Transverse colon (tissue), 4 donors: Measurements from ENCODE around the gene RING1. TPM values are rescaled to one million over a fixed set of nuclear protein-coding genes. Genes with fewer than 3 reads are reported as not detected.

Experiments used
- DNase-seq: peaks from one replicate; pipeline ENCODE4 v3.0.0-alpha.2; 2019
- H3K27ac ChIP-seq, 4 donors: fragments of 200-600 bp; sonication (generic); 2 replicates each; pipeline ENCODE4 v1.5.1; 2016 to 2018; ENCODE audit warnings: inconsistent platforms in 4 of 4
- H3K27me3 ChIP-seq: fragments of 200-600 bp; sonication (generic); 2 replicates; pipeline ENCODE4 v1.5.1; 2017; ENCODE audit warnings: inconsistent platforms
- H3K36me3 ChIP-seq, 4 donors: fragments of 200-600 bp; sonication (generic); 2 replicates each; pipeline ENCODE4 v1.5.1; 2017 to 2019; ENCODE audit warnings: inconsistent platforms in 4 of 4
- H3K4me1 ChIP-seq, 4 donors: fragments of 200-600 bp; sonication (generic); 2 replicates each; pipeline ENCODE4 v1.5.1; 2017 to 2020; ENCODE audit warnings: inconsistent platforms in 4 of 4
- H3K4me3 ChIP-seq, 4 donors: fragments of 200-600 bp; sonication (generic); 1 replicate in 1 of 4; 2 replicates in 3 of 4; pipeline versions ENCODE4 v1.5.1 to v1.6.1; 2017 to 2019; ENCODE audit warnings: inconsistent platforms in 4 of 4
- H3K9me3 ChIP-seq, 2 donors: fragments of 200-600 bp; sonication (generic); 2 replicates each; pipeline ENCODE4 v1.5.1; 2017 to 2019; ENCODE audit warnings: inconsistent platforms in 2 of 2
- CTCF ChIP-seq, 5 experiments: fragments of 200-600 bp in 3 of 5; fragments of 450-650 bp in 2 of 5; sonication (generic) in 3 of 5; IDR thresholded peaks; 1 replicate in 2 of 5; 2 replicates in 3 of 5; pipeline ENCODE4 v1.5.1; 2016 to 2017; ENCODE audit warnings: antibody characterized with exemption in 5 of 5, inconsistent platforms in 3 of 5, mild to moderate bottlenecking in 2 of 5, moderate library complexity in 1 of 5
- EP300 ChIP-seq: sonication (generic); formaldehyde crosslinking; IDR thresholded peaks from one replicate; pipeline ENCODE4 v1.6.1; 2017; ENCODE audit warnings: antibody characterized with exemption, low read depth
- POLR2A ChIP-seq: fragments of 450-650 bp; IDR thresholded peaks from one replicate; pipeline ENCODE4 v1.6.1; 2016; ENCODE audit warnings: antibody characterized with exemption, mild to moderate bottlenecking, moderate library complexity
- POLR2AphosphoS5 ChIP-seq, 3 donors: sonication (generic); formaldehyde crosslinking; IDR thresholded peaks; one replicate each; pipeline ENCODE4 v1.6.1; 2016; ENCODE audit warnings: antibody characterized with exemption in 3 of 3
- WGBS, 2 donors: methylation state at CpG; one replicate each; pipeline ENCODE4 v1.1.5; 2018; ENCODE audit warnings: low coverage in 1 of 2; 5-methylcytosine and 5-hydroxymethylcytosine counted together
- in situ Hi-C, 4 donors: fragments of 200-750 bp; cut with MboI; loops; one replicate each; pipeline versions ENCODE4 v1.15.0 to v1.15.1; 2017; ENCODE audit warnings: low sequenced_read_pairs in 3 of 4, low pct_ligation_motif_present in 1 of 4, low pct_unique_long_range_greater_than_20kb in 1 of 4
- intact Hi-C: fragments of 100-400 bp; cut with DNase I; formaldehyde crosslinking; loops from one replicate; pipeline ENCODE4 v1.15.1; 2023; ENCODE audit warnings: low total_unique reads
- total RNA-seq, 4 donors: library from RNA; depleted of rRNA; stranded (reverse); fragments of >200 nt; gene quantifications; one replicate each; pipeline ENCODE4 v1.1.0, GENCODE V29; 2016

Gene RING1
- total RNA-seq, 4 donors from 2014 or later, result 10.8 to 29.9 (median 19.9) TPM

DNA sequence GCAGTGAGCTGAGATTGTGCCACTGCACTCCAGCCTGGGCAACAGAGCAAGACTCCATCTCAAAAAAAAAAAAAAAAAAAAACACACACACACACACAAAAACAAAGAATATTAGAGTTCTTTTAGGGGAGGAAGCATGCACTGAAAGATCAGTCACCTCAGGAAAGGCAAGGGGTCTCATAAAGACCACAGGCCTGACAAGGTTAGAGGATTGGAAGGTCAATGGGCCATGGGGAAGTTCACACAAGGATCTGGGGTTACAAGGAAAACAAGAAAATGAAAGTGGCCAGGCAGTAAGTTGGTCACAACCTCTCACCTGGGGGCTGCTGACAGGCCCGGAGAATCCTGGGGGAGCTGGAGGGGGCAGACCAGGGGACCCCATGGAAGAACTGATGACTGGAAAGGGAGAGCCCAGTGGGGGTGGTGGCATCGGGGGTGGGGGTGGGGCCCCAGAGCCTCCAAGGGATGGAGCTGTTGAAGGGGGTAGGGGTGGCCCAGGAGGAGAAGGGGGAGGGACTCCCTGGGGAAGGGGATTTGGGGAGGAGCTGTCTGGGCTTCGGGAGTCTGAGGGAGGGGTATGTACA is 9.4 kb upstream of the RING1 start:
- 0 to 27% methylated on average over 1 to 3 of the region's 3 CpGs for WGBS, 2 donors
- Histone ChIP-seq H3K9me3 (no peaks in the 10 kb centered on the region), H3K4me1 (peaks cover 27 to 51% (median 37%) of the 10 kb centered on the region in 4 donors), H3K27ac (peak overlapping the region; percentile 92 to 98 (median 95)), H3K36me3 (peaks cover 0 to 24% (median 11%) of the 10 kb centered on the region in 4 donors), H3K4me3 (peak overlapping the region in 3 of 4 donors; percentile 76 to 84 (median 84)), H3K27me3 (no peaks in the 10 kb centered on the region)
- no peak for DNase-seq
- TF ChIP-seq POLR2A, result no peak
- TF ChIP-seq CTCF (IDR thresholded peaks at IDR 0.05), result no peak
- TF ChIP-seq POLR2AphosphoS5 (IDR thresholded peaks at IDR 0.05), result no peak
- no peak for TF ChIP-seq EP300
- in situ Hi-C loops, result no loop called here
- intact Hi-C loops, result no loop called here

DNA sequence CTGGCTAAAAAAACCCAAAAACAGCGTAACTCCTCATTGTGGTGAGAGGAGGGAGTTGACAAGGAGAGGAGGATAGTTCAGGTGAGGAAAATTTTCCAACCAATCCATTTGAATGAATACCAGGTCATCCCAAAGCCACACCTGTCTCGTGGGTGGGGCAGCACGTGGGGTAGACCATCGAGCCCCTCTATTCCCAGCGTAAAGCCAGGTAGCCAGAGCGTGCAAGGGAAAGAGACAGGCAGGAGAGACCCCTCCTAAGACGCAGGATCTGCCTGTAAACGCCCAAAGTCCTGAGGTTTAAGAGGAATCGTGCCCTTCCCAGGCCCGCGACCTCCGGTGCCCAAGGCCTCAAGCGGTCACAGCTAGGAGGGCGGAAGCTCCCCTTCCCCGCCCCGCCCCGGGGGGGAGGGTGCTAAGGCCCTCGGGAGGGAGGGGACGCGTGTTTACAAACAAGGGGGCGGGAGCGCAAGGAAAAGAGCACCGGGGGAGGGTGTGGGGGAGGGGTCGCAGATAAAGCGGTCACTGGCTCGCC is 8.5 kb upstream of the RING1 start:
- Histone ChIP-seq H3K36me3 (peaks cover 0 to 18% (median 8%) of the 10 kb centered on the region in 4 donors), H3K27me3 (no peaks in the 10 kb centered on the region), H3K27ac (peak overlapping the region; percentile 92 to 98 (median 95)), H3K4me1 (peaks cover 30 to 55% (median 43%) of the 10 kb centered on the region in 4 donors), H3K9me3 (no peaks in the 10 kb centered on the region), H3K4me3 (peak overlapping the region; percentile 76 to 98 (median 84))
- 0 to 17% methylated on average over 1 to 22 of the region's 26 CpGs for WGBS, 2 donors
- intact Hi-C loops, result no loop called here
- peak; percentile 86 for DNase-seq
- in situ Hi-C loops, result no loop called here
- TF ChIP-seq POLR2AphosphoS5 (IDR thresholded peaks at IDR 0.05) (no peak), CTCF (IDR thresholded peaks at IDR 0.05) (peak in 1 of 5 experiments; percentile 14)

GRCh38 chr6:33200219-33201146 is 7.8 kb upstream of the RING1 start, which contains the start of the genes RXRB and SLC39A7:
Gene RXRB (minus strand): TSS chr6:33200665. CDS start chr6:33200476, 189 bp downstream.
Gene SLC39A7 (plus strand): TSS chr6:33200867. CDS start chr6:33201246, 379 bp downstream.
- in situ Hi-C loops, result no loop called here
- H3K4me1 ChIP-seq, result peaks cover 34 to 62% (median 49%) of the 10 kb centered on the region in 4 donors

GRCh38 chr6:33201147-33201545 is 7.2 kb upstream of the RING1 start:
- Histone ChIP-seq H3K36me3 (peaks cover 0 to 9% (median 4%) of the 10 kb centered on the region in 4 donors), H3K27me3 (no peaks in the 10 kb centered on the region), H3K4me3 (peak overlapping the region; percentile 74 to 84 (median 80)), H3K4me1 (peaks cover 34 to 63% (median 49%) of the 10 kb centered on the region in 4 donors), H3K27ac (peak overlapping the region; percentile 92 to 98 (median 95)), H3K9me3 (no peaks in the 10 kb centered on the region)
- intact Hi-C loops (no loop called here), in situ Hi-C loops (no loop called here)
- no peak for DNase-seq
- TF ChIP-seq POLR2AphosphoS5 (IDR thresholded peaks at IDR 0.05), result no peak
- peak in 1 of 5 experiments; percentile 39 for TF ChIP-seq CTCF (IDR thresholded peaks at IDR 0.05)
- no peak for TF ChIP-seq POLR2A
- no peak for TF ChIP-seq EP300
- WGBS, 2 donors, result 2% methylated on average over 14 of the region's 14 CpGs; no CpG with 5 or more reads in 1 of the 2 donors

More at GRCh38 chr6:33200219-33201146, 7.8 kb upstream of the RING1 start, which contains the start of the genes RXRB and SLC39A7:
- 0% methylated on average over 62 of the region's 68 CpGs; no CpG with 5 or more reads in 1 of the 2 donors for WGBS, 2 donors
- Histone ChIP-seq H3K9me3 (no peaks in the 10 kb centered on the region), H3K36me3 (peaks cover 0 to 11% (median 6%) of the 10 kb centered on the region in 4 donors), H3K27ac (peak within 1 kb of the TSS; percentile 92 to 98 (median 95)), H3K4me3 (peak within 1 kb of the TSS; percentile 76 to 98 (median 84)), H3K27me3 (no peaks in the 10 kb centered on the region)
- intact Hi-C loops, result no loop called here
- no peak for TF ChIP-seq EP300
- TF ChIP-seq POLR2A, result peak; percentile 78
- peak; percentile 73 to 77 (median 75) for TF ChIP-seq POLR2AphosphoS5 (IDR thresholded peaks at IDR 0.05)
- peak; percentile 99 for DNase-seq
